ENCODE measurements around the gene PTCD3. TPM values are rescaled to one million over a fixed set of nuclear protein-coding genes. Genes with fewer than 3 reads are reported as not detected.

PTCD3 gene
- total RNA-seq: 169 and 177 TPM in 2 replicates

DNA sequence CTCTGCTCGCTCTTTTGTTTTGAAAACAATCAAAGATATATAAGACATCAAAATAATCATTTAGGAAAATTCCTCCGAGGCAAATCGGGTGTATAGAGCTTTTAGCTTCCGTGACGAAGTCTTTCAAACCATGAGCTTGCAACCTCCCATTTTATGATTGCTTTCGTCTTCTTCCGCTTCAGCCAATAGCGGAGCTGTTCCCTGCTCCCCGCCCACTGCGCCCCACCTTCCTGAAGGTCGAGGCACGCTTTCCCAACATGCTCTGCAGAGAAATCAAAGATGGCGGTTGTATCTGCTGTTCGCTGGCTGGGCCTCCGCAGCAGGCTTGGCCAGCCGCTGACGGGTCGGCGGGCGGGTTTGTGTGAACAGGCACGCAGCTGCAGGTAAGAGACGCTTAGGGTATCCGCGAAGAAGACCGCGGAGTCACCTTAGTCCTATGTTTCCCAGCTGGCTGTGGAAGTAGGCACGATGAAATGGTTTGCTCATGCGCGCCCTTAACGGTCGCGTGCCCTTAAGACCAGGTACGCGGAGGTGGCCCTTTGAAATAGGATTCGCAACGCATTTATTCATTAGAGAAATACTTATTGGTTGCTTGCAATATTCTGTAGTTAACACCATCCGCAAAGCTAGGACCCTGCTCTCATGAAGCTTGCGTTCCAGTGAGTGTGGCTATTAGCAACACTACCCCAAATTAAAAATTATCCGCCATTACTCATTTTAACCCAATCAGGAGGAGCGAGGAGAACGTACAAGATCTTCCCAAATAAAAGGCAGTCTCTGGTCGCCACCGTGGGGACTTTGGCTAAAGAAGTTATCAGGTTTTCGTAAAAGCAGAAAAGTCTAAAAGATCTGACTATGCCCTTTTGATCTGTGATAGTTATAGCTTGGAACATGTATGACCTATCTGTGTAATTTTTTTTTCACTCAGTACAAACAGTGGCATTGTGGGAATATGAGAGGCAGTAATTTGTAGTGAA is at the start of gene PTCD3:
Gene PTCD3, plus strand, starts transcription at position 267 of the 977 bp plus-strand sequence. Its CDS starts 13 bp downstream, at position 280.
- intact Hi-C loops (cut with micrococcal nuclease): loop anchor here (1.0 to 5.0 kb wide), 7 partner anchors 36 to 779 kb away; partner anchors contain the start of genes IMMT, KDM3A, MRPL35 and TGOLN2
- H3K36me3 Mint-ChIP-seq (ENCODE audit: low read depth): peaks cover 57% of the 10 kb centered on the region
- peaks cover 41% of the 10 kb centered on the region for H3K4me1 Mint-ChIP-seq
- no peaks in the 10 kb centered on the region for H3K27me3 Mint-ChIP-seq
- H3K27ac Mint-ChIP-seq: peak within 1 kb of the TSS; percentile 96
- peak within 1 kb of the TSS; percentile 94 for H3K4me3 Mint-ChIP-seq
- H3K9me3 Mint-ChIP-seq: no peaks in the 10 kb centered on the region
- peak; percentile 98 for DNase-seq

DNA sequence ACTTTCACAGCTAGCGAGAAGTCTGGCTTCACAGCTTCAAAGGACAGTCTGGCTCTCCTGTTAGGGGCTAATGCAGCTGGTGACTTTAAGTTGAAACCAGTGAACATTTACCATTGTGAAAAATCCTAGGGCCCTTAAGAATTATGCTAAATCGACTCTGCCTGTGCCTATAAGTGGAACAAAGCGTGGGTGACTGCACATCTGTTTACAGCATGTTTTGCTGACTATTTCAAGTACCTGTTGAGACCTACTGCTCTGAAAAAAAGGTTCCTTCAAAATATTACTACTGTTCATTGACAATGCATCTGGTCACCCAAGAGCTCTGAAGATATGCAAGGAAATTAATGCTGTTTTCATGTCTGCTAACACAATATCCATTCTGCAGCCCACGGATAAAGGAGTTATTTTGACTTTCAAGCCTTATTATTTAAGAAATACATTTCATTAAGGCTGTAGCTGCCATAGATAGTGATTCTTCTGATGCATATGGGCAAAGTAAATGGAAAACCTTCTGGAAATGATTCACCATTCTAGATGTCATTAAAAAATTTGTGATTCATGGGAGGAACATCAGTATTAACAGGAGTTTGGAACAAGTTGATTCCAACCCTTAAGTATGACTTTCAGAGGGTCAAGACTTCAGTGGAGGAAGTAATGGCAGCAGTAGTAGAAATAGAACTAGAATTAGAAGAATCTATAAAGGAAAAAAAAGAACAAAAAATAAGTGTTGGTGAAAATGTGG is 49.3 kb upstream of the PTCD3 start:
- no peak overlapping the region for H3K4me3 Mint-ChIP-seq
- H3K9me3 Mint-ChIP-seq: no peaks in the 10 kb centered on the region
- peaks cover 71% of the 10 kb centered on the region for H3K36me3 Mint-ChIP-seq (ENCODE audit: low read depth)
- DNase-seq: no peak
- H3K4me1 Mint-ChIP-seq: peaks cover 3% of the 10 kb centered on the region
- H3K27me3 Mint-ChIP-seq: no peaks in the 10 kb centered on the region
- no peak overlapping the region for H3K27ac Mint-ChIP-seq
- intact Hi-C loops (cut with micrococcal nuclease): no loop called here

DNA sequence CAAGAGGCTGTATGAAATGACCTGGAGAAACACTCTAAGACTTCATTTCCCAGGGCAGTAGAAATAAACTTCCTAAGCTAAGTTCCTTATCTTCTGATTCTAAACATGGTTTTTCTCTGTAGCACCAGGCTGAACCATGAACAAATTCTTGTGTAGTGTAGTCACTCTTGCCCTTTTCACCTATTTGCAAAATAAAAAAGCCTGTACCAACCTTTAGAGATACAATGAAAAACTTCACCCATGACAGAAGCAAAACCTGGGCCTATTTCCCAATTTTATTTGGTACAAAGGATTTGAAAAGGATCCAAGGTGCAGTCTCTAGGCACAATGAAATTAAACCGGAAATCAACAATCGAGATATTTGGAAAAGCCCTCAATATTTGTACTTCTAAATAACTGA is 44.0 kb upstream of the PTCD3 start:
- no peak overlapping the region for H3K4me3 Mint-ChIP-seq
- DNase-seq: no peak
- H3K36me3 Mint-ChIP-seq (ENCODE audit: low read depth): peaks cover 77% of the 10 kb centered on the region
- H3K9me3 Mint-ChIP-seq: no peaks in the 10 kb centered on the region
- peaks cover 8% of the 10 kb centered on the region for H3K4me1 Mint-ChIP-seq
- H3K27me3 Mint-ChIP-seq: no peaks in the 10 kb centered on the region
- intact Hi-C loops (cut with micrococcal nuclease): no loop called here
- no peak overlapping the region for H3K27ac Mint-ChIP-seq

DNA sequence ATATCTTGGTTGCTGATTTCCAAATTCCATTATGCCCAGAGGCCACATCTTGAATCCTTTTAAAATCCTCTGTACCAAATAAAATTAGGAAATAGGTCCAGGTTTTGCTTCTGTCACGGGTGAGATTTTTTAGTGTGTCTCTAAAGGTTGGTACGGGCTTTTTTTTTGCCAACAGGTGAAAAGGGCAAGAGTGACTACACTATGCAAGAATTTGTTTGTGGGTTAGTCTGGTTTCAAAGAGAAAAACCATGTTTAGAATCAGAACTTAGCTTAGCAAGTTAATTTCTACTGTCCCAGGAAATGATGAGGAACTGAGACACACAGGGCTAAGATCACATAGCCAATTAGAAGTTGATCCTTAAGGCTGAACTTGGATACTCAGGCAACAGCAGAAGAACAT is 42.0 kb upstream of the PTCD3 start:
- intact Hi-C loops (cut with micrococcal nuclease): no loop called here
- H3K4me3 Mint-ChIP-seq: no peak overlapping the region

DNA sequence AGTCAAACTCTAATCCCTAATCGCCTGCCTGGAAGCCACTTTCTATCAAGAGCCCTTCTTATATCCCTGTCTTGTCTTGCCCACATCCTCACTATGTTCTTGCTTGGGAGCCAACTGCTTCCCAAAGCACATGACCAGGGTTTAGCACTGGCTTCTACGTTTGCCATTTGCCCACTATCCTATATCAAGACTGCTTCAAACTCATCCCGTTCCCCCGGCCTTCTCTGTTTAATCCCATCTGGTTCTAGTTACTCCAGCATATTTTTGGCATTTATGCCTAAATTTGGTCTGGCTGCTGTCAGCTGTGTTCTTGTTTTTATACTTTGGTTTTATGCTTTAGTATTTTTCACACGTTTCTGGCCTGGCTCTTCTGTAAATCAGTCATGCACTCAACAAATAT is 40.5 kb upstream of the PTCD3 start:
- DNase-seq: no peak
- Mint-ChIP-seq H3K27ac (no peak overlapping the region), H3K4me3 (no peak overlapping the region), H3K4me1 (peaks cover 24% of the 10 kb centered on the region), H3K9me3 (no peaks in the 10 kb centered on the region), H3K27me3 (no peaks in the 10 kb centered on the region), H3K36me3 (ENCODE audit: low read depth) (peaks cover 83% of the 10 kb centered on the region)
- intact Hi-C loops (cut with micrococcal nuclease): no loop called here

More for the DNA sequence above, 42.0 kb upstream of the PTCD3 start:
- no peak for DNase-seq
- H3K36me3 Mint-ChIP-seq (ENCODE audit: low read depth): peaks cover 78% of the 10 kb centered on the region
- H3K9me3 Mint-ChIP-seq: no peaks in the 10 kb centered on the region
- peaks cover 20% of the 10 kb centered on the region for H3K4me1 Mint-ChIP-seq
- no peak overlapping the region for H3K27ac Mint-ChIP-seq
- H3K27me3 Mint-ChIP-seq: no peaks in the 10 kb centered on the region

DNA sequence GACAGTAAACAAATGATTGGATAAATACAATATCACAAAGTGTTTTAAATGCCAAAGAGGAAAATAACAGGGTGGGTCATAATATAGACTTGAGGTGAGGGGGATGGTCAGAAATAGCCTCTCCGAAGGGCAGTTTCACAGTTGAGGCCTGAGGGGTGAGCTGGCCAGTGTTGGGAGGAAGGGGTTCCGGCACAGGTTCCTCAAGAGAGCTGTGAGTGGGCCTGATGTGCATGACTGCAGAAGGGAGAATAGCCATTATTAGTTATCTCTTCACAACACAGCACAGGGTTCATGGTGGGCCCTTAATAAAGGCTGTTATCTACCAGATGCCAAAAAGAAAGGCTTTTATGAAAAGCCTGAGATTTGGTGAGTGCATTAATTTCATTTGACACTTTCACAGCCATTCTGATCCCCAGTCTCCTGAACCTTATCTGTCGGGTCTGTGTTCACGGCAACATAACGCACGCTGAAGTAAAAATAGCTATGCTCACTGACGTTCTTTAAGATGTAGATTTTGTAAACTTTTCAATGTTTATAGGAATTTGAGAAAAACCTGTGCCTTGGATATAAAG is 39.9 kb upstream of the PTCD3 start:
- peaks cover 24% of the 10 kb centered on the region for H3K4me1 Mint-ChIP-seq
- peaks cover 2% of the 10 kb centered on the region for H3K9me3 Mint-ChIP-seq
- intact Hi-C loops (cut with micrococcal nuclease): no loop called here
- H3K36me3 Mint-ChIP-seq (ENCODE audit: low read depth): peaks cover 83% of the 10 kb centered on the region
- H3K27ac Mint-ChIP-seq: no peak overlapping the region
- no peaks in the 10 kb centered on the region for H3K27me3 Mint-ChIP-seq
- no peak overlapping the region for H3K4me3 Mint-ChIP-seq
- DNase-seq: no peak

DNA sequence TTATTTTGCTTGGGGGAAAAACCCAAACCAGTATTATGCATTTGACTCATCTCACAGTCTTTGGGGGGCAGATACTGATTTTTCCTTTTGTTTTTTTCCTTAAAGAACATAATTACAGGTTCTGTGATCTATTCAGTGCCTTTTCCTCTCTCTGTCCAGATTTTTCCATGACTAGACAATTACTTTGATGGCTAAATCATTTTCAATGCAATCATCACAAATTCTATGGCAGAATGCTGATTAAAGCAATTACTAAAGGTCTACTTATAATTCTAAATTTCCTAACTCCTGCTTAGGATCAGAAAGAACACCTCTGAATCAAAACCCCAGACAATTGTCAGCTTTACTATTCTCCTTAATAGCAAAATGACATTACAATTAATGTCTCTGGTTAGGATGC is 39.1 kb upstream of the PTCD3 start:
- Mint-ChIP-seq H3K4me3 (no peak overlapping the region), H3K4me1 (peaks cover 22% of the 10 kb centered on the region), H3K36me3 (ENCODE audit: low read depth) (peaks cover 83% of the 10 kb centered on the region), H3K9me3 (peaks cover 3% of the 10 kb centered on the region), H3K27ac (no peak overlapping the region), H3K27me3 (no peaks in the 10 kb centered on the region)
- intact Hi-C loops (cut with micrococcal nuclease): no loop called here
- DNase-seq: no peak

DNA sequence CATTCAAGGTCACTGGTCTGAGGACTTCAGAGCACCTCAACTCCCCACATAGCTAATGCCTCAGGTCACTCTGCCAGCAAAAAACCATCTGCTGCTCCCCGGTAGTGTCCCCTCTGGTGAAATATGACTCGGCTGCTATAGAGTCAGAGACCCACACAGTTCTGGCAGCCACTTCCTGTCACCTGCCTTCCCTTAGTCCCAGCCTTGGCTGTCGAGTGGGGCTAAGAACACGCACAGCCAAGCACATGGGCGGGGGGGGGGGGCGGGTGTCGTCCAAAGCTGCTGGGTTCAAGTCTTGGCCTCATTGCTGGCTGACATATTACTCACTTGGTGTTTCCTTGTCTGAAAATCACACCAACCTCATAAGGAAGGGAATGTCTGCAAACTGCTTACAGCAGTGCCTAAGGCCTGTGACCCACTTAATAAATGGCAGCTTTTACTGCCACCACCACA is 37.9 kb upstream of the PTCD3 start:
- Mint-ChIP-seq H3K27ac (peak overlapping the region; percentile 20), H3K27me3 (no peaks in the 10 kb centered on the region), H3K4me3 (peak overlapping the region; percentile 24), H3K36me3 (ENCODE audit: low read depth) (peaks cover 74% of the 10 kb centered on the region), H3K4me1 (peaks cover 27% of the 10 kb centered on the region), H3K9me3 (peaks cover 3% of the 10 kb centered on the region)
- peak; percentile 82 for DNase-seq
- intact Hi-C loops (cut with micrococcal nuclease): loop anchor here (2.0 kb wide), 1 partner anchor 29 kb away; no protein-coding TSS in a partner anchor

DNA sequence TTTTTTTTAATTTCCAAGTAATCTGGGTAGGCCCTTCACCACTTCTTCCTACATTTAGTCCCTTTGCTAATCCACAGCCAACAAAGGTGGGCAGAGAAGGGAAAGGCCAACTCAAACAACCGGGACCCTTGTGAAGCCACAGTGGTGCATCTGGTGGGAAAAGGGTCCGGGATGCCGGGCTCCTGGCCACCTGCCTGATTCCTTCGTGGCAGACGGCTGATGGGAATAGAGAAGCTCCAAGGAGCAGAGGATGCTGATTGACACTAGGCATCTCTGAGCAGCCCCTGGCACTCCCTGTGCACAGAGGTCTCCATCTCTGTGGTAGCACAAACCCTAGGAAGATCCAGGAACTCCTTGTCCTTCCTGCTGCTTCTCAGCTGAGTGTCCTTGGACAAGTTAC is 37.4 kb upstream of the PTCD3 start:
- Mint-ChIP-seq H3K9me3 (peaks cover 3% of the 10 kb centered on the region), H3K27ac (no peak overlapping the region), H3K4me3 (no peak overlapping the region), H3K4me1 (peaks cover 27% of the 10 kb centered on the region), H3K36me3 (ENCODE audit: low read depth) (peaks cover 74% of the 10 kb centered on the region), H3K27me3 (no peaks in the 10 kb centered on the region)
- intact Hi-C loops (cut with micrococcal nuclease): loop anchor here (2.0 kb wide), 1 partner anchor 30 kb away; no protein-coding TSS in a partner anchor
- DNase-seq: no peak

DNA sequence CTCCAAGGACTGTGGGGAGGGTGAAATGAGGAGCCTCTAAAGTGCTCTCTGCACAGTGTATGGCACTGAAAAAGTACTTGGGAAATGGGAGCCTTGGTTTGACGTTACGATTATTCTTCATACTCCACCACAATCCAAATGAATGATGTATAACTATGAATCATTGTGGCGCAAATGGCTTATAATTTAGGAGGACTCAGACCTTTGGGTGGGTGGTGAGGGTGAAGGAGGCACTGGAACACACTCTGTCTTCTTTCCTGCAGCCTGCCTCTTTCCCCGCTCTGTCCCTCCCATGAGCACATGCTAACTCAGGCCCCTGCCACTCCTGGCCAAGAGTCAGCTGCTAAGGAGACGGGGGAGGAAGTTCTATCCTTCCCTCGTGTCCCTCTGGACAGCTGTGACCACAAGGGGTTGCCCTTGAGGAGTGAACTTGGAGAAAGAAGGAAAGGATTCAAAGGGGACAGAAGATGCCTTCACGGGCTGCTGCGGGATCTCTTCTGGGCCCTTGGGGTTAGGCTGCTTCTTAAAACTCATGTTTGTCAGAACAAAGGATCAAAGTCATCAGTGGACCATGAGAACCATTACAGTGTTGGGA is 36.8 kb upstream of the PTCD3 start:
- DNase-seq: no peak
- H3K36me3 Mint-ChIP-seq (ENCODE audit: low read depth): peaks cover 71% of the 10 kb centered on the region
- H3K27me3 Mint-ChIP-seq: no peaks in the 10 kb centered on the region
- intact Hi-C loops (cut with micrococcal nuclease): loop anchor here (2.0 kb wide), 1 partner anchor 30 kb away; no protein-coding TSS in a partner anchor
- peaks cover 3% of the 10 kb centered on the region for H3K9me3 Mint-ChIP-seq
- H3K27ac Mint-ChIP-seq: peak overlapping the region; percentile 30
- H3K4me1 Mint-ChIP-seq: peaks cover 27% of the 10 kb centered on the region
- no peak overlapping the region for H3K4me3 Mint-ChIP-seq

DNA sequence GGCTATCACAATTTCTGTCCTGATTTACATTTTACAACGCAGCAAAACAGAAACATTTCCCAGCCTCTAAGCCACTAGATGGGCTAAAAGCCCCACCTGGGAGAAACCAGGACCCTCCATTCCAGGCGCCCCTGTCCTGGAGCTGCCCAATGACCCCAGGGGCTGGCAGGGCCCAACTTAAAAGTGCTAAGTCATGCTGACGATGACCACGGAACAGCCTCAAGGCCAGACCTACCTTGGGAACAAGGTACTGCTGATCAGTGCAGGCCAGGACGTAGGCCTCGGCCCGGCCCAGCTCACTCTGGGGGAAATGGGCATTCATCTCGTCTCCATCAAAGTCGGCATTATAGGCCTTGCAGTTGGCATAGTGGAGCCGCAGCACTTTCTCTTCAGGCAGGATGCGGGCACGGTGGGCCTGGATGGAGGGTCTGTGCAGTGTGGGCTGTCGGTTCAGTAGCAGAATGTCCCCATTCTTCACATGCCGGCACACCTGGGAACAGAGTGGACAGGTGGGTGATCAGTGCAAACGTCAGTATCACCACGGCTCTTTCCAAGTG is 36.2 kb upstream of the PTCD3 start:
- DNase-seq: no peak
- H3K4me1 Mint-ChIP-seq: peaks cover 25% of the 10 kb centered on the region
- peaks cover 70% of the 10 kb centered on the region for H3K36me3 Mint-ChIP-seq (ENCODE audit: low read depth)
- H3K27me3 Mint-ChIP-seq: no peaks in the 10 kb centered on the region
- intact Hi-C loops (cut with micrococcal nuclease): loop anchor here (2.0 kb wide), 1 partner anchor 31 kb away; no protein-coding TSS in a partner anchor
- H3K4me3 Mint-ChIP-seq: no peak overlapping the region
- H3K9me3 Mint-ChIP-seq: peaks cover 3% of the 10 kb centered on the region
- H3K27ac Mint-ChIP-seq: no peak overlapping the region

DNA sequence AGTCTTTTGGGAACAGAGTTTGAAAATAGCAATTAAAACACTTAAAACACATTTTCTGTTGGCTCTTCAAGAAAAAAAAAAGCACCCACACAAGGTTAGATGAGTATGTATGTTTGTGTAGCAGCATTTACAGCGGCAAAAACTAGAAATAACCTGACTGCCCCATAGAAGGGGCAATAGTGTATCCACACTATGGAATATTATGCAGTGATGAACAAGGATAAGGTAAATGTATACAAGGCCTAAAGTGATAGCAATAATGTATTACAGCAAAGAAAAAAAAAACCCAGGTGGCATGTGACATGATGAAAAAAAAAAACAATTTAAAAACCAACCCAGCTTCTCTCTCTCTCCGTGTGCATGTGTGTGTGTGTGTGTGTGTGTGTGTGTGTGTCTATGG is 35.2 kb upstream of the PTCD3 start:
- H3K27me3 Mint-ChIP-seq: no peaks in the 10 kb centered on the region

DNA sequence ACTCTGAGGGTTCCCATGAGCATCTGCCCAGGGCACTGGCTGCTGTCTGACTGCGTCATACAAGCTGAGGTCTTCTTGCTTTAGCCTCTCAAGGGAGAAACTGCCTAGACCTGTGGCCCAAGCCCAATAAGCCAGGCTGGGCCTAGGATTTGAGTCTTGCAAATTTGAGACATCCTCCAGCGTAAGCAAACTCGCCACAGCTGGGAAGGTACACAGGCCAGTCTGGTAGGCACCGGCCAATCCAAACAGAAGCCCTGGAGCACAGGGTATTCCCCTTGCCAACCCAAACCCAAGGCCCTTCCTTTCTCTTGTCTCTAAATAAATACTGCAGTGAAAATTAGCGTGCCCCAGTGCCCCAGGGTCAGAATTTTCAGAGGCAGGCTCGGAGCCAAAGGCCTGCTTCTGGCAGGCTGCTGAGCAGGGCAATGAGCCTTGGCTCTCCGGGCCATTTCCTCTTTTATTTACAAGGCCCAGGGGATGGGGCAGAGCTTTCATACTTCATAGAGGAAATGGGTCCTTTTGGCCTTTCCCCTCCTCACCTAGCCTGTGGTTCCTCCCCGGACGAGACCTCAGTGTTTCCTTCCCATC is 33.7 kb upstream of the PTCD3 start:
- H3K9me3 Mint-ChIP-seq: peaks cover 3% of the 10 kb centered on the region
- peaks cover 27% of the 10 kb centered on the region for H3K4me1 Mint-ChIP-seq
- no peak overlapping the region for H3K4me3 Mint-ChIP-seq
- intact Hi-C loops (cut with micrococcal nuclease): no loop called here
- no peaks in the 10 kb centered on the region for H3K27me3 Mint-ChIP-seq
- no peak overlapping the region for H3K27ac Mint-ChIP-seq
- H3K36me3 Mint-ChIP-seq (ENCODE audit: low read depth): peaks cover 67% of the 10 kb centered on the region
- no peak for DNase-seq

More for the DNA sequence above, 35.2 kb upstream of the PTCD3 start:
- intact Hi-C loops (cut with micrococcal nuclease): no loop called here
- Mint-ChIP-seq H3K27ac (no peak overlapping the region), H3K36me3 (ENCODE audit: low read depth) (peaks cover 65% of the 10 kb centered on the region), H3K4me1 (peaks cover 22% of the 10 kb centered on the region), H3K9me3 (peaks cover 3% of the 10 kb centered on the region), H3K4me3 (no peak overlapping the region)
- no peak for DNase-seq

Data from activated CD4-positive, alpha-beta T cell treated with anti-CD3 and anti-CD28 coated beads, Interleukin-2, amount 10 ng/mL, durations not matched to agents 24 days and 14 days (primary cell).